Activated naive CD4-positive, alpha-beta T cell (primary cell): ENCODE results near the gene ENG.
"Not testable (repeated sequence)": the region's sequence is repeated elsewhere in the genome, so short reads cannot be mapped to it uniquely, and the experiment has no call there.

Experiments used
- DNase-seq, 4 experiments: peaks; one replicate each; lab custom pipeline; 2025; lab: John Stamatoyannopoulos, UW

ENG gene

GRCh38 chr9:127844821-127845359, 9.6 kb downstream of the ENG start:
- no peak for DNase-seq

GRCh38 chr9:127841087-127841835, 13.2 kb downstream of the ENG start:
- DNase-seq: no peak

GRCh38 chr9:127838375-127839078, 15.9 kb downstream of the ENG start:
- no peak for DNase-seq

GRCh38 chr9:127837346-127837745, 17.1 kb downstream of the ENG start:
- no peak for DNase-seq

GRCh38 chr9:127836561-127836960, 17.9 kb downstream of the ENG start:
- DNase-seq: not testable (repeated sequence)

- no peak for DNase-seq
Observed at GRCh38 chr9:127835991-127836516, 18.4 kb downstream of the ENG start.

GRCh38 chr9:127833555-127833954, 20.9 kb downstream of the ENG start:
- DNase-seq: no peak

- DNase-seq: no peak
Observed at GRCh38 chr9:127832248-127832647, 22.2 kb downstream of the ENG start.

GRCh38 chr9:127829205-127829906, 25.1 kb downstream of the ENG start:
- no peak for DNase-seq

- DNase-seq: no peak
Observed at GRCh38 chr9:127828262-127829031, 26.0 kb downstream of the ENG start.

GRCh38 chr9:127826253-127826913, 28.1 kb downstream of the ENG start:
- no peak for DNase-seq

GRCh38 chr9:127825319-127826051, 29.0 kb downstream of the ENG start:
- no peak for DNase-seq

- no peak for DNase-seq
Observed at GRCh38 chr9:127822108-127822507, 32.4 kb downstream of the ENG start.

GRCh38 chr9:127818574-127818973, 35.9 kb downstream of the ENG start:
- no peak for DNase-seq

- DNase-seq: no peak
Observed at GRCh38 chr9:127817881-127818434, 36.5 kb downstream of the ENG start.

GRCh38 chr9:127816728-127817127, 37.7 kb downstream of the ENG start:
- DNase-seq: no peak

- DNase-seq: no peak
Observed at GRCh38 chr9:127816362-127816725, 38.1 kb downstream of the ENG start.

- DNase-seq: no peak
Observed at GRCh38 chr9:127815512-127816361, 38.7 kb downstream of the ENG start.
